GM21576 (cell line): Measurements from ENCODE around the gene FILIP1.

Source experiments
- ATAC-seq: cut with Tn5 transposase; IDR thresholded peaks from one replicate; pipeline ENCODE4 v1.9.1; 2021; ENCODE audit warnings: mild to moderate bottlenecking, moderate library complexity; ENCODE audit not compliant: unreplicated experiment

The FILIP1 gene, protein sequence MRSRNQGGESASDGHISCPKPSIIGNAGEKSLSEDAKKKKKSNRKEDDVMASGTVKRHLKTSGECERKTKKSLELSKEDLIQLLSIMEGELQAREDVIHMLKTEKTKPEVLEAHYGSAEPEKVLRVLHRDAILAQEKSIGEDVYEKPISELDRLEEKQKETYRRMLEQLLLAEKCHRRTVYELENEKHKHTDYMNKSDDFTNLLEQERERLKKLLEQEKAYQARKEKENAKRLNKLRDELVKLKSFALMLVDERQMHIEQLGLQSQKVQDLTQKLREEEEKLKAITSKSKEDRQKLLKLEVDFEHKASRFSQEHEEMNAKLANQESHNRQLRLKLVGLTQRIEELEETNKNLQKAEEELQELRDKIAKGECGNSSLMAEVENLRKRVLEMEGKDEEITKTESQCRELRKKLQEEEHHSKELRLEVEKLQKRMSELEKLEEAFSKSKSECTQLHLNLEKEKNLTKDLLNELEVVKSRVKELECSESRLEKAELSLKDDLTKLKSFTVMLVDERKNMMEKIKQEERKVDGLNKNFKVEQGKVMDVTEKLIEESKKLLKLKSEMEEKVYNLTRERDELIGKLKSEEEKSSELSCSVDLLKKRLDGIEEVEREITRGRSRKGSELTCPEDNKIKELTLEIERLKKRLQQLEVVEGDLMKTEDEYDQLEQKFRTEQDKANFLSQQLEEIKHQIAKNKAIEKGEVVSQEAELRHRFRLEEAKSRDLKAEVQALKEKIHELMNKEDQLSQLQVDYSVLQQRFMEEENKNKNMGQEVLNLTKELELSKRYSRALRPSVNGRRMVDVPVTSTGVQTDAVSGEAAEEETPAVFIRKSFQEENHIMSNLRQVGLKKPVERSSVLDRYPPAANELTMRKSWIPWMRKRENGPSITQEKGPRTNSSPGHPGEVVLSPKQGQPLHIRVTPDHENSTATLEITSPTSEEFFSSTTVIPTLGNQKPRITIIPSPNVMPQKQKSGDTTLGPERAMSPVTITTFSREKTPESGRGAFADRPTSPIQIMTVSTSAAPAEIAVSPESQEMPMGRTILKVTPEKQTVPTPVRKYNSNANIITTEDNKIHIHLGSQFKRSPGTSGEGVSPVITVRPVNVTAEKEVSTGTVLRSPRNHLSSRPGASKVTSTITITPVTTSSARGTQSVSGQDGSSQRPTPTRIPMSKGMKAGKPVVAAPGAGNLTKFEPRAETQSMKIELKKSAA (N-terminal part only)

DNA sequence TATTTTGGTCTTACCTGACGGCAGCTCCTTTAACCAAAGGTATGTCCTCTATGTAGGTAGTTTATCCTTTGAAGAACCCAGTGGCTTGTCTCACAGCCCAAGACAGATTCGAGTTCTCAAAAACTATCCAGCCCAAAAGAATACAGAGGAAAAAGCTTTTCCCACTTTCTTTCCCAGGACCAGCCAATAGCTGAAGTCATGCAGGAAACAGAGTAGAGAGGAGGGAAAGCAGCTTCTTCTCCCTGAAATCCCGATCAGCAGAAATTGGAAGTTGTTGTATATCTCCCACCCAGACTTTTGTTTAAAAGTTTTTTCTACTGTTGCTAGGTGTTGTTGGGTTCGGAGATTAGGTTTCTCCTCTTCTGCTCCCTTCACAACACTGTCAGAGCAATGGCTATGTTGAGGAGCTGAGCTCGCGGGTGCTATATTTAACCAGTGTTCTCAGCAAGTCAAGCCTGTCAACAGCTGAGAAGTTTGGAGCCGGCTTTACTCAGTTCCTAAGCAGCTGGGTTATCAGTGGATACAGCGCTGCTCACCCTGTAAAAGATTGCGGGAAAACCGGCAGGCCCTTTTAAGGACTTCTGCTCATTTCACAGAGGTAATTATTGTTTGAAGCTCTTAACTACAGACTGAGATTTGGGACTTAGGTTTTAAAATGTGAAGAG lies at the start of gene FILIP1:
Gene FILIP1, minus strand, starts transcription at position 401 of the 665 bp plus-strand sequence. CDS start 78,828 bp downstream, outside the sequence.
- ATAC-seq, result no peak

DNA sequence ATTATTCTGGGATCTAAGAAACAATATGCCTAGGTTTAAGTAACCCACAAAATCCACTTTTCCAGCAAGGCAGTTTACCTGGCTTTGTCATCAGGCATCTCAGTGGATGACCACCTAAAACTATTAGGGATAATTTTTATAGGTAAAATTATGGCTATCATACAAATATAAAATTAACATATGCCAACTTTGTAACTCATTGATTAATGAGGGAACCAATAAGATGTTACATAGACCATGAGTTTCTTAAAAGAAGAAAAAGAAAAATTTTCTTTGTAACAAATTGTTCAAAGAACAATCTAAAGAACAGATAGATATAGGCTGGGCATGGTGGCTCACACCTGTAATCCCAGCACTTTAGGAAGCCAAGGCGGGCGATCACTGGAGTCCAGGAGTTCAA lies 49.7 kb upstream of the FILIP1 start:
- no peak for ATAC-seq

DNA sequence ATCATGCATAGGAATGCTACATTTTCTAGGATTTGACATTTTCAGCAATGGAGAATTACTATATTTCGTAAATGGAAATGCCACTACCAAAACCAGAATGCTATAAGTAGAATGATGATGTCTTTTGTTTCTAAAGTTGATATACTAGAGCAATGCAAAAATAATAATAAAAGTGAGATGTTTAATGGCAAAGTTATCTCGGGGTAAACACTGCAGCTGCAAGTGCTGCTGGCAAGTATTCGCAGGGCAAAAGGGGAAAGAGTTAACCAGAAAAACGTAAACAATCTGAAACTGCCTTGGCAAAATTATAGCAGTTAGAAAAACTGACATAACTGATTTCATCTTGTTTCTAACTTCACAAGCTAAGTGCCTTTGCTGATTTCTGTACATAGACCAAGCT lies 45.5 kb upstream of the FILIP1 start:
- no peak for ATAC-seq

DNA sequence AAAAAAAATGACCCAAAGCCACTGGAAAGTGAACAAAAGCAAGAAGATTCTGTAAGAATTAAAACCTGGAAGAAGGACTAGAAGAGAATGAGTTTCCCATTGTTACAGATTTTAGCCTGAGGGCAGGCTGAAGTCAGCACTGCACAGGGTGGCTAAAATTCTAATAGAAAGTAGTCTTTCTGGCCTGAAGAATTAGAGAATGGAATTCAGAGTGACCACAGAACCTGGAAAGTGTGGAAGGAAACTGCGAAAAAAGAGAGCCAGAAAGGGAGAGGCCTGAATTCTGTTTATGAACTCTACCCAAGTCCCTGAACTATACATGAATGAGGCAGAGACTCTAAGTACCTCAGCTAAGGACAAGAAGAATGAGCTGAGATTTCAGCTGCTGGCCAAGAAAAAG lies 38.9 kb upstream of the FILIP1 start:
- no peak for ATAC-seq

DNA sequence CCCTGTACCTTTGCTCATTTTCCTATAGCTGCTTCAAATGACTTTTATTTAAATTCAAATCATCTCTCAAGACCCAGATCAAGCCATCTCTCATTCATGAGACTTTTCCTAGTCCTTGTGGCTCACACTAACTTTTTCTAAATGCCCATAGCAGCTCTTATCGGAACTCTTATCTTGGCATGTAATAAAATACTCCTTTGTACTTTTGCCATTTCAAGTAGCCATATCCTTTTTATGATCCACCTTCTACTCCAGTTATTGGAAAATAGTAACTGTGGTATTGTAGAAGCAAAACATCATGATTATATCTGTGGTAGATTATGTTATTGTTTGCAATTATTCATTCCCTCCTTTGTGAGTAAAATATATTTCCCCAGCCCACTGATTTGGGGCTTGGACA lies 37.6 kb upstream of the FILIP1 start:
- no peak for ATAC-seq

DNA sequence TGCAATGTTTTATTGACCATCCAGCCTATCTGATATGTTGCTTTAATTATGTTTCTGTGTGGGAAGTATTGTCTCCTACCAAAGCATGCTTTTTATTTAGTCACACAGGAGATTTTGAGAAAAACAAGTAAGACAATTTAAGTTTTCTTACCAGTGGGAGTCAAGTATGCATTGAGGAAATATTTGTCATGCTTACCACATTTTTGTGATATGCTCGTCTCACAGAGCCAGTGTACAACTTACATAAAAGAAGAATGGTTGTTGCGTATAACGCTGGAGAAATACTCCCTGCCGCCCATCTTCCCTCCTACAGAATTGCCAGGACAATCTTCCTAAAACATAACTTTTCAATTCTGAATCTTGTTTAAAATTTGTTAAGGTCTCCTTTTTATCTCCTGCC lies 37.1 kb upstream of the FILIP1 start:
- ATAC-seq, result no peak

DNA sequence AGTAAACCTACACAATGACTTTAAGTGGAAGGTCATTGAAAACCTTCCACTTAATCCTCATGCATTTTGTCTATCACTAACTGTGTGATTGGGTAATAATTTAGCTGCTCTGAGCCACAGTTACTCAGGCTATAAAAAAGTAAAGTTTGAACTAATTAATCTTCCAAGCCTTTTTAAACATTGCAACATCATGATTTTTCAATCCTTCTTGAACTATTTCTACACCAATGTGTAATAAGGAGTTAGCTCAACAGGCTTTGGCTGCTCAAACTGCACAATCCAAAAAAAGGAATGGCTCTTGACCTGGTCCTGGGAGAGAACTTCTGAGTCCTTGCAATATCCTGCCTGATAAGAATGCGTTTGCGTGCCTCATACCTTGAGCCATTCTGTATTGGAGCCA lies 34.8 kb upstream of the FILIP1 start:
- no peak for ATAC-seq

DNA sequence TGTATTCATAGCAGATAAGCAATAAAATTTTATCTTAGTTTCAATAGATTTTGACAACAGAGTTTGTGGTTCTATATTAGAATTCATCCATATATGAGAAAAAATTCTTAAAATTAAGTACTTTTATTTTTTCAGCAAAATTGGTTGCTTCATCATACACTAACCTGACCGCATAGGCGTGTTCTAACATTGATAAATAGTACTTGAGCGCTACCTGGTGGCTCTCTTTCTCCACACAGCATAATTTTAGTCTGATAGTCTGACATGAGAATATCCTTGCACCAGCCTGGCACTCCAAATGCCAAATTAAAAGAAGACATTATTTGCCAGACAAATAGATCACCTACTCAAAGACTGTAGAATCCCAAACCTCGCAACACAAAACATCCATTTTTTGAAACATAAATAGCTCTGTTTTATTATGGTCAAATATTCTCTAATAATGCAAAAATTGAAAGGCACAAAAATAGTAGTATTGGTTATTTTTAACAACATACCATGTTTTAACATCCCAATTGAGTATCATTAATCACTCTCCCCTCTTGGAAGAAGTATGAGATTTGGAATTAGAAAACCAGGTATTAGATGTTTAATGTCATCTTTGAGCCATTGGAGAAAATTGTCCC lies 33.0 kb upstream of the FILIP1 start:
- ATAC-seq, result peak; percentile 72

DNA sequence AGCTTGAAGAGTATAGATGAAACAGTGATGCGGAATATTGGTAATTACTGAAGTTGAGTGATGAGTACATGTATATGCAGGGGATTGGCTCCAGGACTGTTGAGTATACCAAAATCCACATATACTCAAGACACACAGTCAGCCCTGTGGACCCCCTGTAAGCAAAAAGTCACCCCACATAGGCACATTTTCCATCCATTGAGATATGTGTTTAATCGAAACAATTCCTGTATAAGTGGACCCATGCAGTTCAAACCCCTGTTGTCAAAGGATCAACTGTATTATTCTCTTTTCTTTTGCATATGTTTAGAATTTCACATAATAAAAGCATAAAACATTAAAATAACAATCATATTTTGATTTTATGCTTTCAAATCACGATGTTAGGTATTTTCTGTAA lies 32.1 kb upstream of the FILIP1 start:
- no peak for ATAC-seq

DNA sequence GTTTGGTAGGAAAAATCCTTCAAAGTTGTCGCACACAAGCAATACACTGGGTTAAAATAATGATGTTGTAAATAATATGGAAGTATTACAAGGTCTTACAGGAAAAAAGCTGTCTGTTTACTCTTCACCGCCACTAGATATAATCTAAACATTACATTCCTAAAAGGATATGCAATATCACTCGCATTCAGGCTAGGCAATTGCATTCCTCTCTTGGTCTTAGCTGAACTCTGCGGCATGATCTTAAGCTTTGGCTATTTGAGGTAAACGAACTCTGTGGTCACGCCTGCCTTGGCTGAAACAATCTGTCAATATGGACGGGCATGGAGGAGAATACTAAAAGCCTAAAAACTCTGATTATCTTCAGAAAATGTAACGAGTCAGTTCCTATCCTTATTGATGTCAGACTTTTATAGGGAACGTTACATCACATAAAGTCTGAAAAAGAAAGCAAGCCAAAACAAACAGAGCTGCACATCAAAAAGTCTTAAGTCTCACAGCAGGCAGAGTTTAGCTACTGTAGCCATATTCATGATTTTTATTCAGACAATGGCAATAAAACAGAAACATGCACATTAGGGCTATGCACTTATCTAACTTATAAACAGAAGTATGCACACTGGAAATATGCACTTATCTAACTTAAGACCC lies 30.8 kb upstream of the FILIP1 start:
- no peak for ATAC-seq

DNA sequence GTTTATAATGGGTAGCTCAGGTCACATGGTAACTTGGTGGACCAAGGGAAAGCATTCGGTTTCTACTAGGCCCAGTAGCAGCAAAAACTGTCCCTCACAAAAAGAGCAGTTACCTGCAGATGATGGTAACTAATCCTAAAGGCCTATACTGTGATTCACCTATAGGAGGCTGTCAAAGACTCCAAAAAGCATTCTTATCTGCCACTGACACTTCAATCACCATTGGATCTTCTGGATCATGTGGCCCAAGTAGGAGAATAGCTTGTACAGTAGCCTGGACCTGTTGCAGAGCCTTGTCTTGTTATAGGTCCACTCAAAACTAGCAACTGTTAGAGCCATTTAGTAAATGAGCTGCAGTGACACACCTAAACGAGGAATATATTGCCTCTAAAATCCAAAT lies 23.2 kb upstream of the FILIP1 start:
- no peak for ATAC-seq

DNA sequence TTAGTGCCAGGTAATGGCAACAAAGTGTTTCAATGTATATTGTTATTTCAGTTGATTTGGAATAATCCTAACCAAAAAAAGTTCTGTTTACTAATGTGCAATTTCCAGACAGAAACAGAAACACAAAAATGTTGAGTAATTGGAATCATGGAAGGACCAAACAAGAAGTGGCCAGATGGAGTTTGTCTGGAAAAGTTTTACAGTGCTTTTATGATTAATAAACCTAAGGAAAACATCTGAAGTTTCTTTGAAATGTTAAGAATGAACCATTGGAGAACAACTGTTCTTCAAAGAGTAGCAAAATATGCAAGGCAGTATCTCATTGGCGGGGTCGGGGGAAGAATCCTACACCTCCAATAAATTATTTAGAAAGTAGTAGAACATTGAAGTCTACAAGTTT lies 19.0 kb upstream of the FILIP1 start:
- no peak for ATAC-seq

DNA sequence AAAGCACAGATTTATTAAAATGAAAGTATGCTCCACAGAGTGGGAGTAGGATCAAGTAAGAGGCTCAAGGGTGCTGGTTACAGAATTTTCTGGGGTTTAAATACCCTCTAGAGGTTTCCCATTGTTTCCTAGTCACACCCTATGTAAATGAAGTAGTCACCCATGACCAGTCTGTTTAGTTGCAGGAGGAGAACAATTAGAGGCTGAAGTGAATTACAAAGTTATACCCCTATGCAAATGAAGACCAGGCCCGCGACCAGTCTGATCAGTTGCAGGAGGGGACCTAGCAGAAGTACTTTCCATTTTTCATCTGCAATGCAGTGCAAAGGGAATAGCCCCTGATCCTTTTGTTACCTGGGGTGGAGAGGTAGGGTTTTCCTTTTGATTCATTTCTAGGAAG lies 11.8 kb upstream of the FILIP1 start:
- ATAC-seq, result no peak

DNA sequence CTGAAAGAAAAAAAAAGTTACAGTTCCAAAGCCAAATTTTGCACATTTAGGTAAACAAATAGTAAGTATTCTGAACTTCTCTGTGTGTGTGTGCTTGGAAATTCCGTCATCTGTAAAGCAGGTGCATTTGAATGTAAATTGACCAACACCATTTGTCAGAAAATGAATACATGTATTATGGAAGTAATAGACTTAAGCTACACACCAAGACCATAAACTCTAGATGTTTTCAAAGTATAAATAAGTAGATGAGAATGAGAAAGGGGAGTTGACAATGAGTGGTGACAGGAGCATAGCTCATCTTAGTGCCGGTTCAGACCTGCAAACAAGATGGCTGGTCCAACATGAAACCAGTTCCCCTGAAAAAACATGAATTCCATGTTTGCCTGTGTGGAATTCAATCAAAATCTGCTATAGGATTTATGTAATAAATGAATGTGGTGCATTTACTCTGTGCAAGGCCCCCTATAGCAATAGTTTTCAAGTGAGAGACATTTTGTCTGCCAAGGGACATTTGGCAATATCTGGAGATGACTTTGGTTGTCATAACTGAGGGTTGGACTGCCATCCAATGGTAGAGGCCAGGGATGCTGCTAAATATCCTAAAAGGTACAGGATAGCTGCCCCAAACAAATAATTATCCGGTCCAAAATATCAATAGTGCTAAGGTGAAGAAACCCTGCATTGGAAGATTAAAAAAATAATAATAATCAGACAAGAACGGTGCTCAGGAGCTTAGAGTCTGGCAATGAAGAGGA lies 11.0 kb upstream of the FILIP1 start:
- ATAC-seq, result no peak

DNA sequence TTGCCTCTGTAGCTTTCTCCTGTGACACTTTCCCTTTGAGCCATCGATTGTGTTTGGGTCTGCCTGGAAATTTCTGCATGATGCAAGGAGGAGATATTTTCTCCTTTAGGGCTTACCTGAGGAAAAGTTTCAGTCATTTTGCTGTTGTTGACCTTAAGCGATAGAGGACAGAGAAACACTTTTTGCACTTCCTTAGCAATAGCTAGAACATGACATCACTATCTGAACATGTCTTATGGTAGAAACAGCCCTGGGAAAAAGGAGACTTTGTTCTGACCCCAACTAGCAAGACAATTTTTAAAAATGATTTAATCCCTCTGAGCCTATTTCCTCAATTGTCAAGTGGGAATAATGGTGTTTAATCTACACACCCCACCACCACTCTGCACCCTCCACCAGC lies 9.7 kb upstream of the FILIP1 start:
- ATAC-seq, result no peak

DNA sequence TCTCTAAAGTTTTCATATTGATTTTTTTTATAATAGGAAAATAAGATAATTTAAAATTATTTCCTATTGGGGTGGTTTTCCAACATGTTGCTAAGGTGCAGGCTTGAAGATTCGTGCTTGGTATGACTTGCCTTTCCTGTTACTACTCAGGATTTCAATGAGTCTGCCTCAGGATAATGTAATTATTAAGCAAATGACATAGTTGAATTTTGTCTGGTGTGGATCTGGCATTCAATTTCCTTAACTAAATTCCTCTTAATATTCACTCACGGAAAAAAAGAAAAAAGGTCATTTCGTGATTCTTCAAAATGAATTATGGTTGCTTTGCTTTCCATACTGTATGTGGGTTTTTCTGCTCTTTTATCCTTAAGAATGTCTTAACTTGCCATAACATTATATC lies 9.3 kb upstream of the FILIP1 start:
- ATAC-seq, result no peak

DNA sequence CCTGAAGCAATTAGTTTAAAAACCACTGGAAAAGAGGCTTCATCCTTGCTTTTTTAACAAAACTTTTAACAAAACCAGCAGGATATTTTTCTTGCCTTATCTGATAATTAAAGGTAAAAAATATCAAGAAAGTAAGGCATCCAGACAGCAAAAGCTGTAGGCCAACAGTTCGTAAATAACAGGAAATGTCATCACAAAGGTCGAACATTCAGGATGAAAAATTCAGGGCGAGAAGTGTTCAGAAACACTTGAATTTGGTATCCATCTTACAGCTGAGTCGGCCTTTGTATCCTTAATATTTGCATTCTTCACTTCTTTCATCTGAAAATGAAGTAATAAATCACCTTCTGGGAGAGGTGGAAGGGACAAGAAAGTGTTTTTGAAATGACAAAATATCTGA lies 8.2 kb upstream of the FILIP1 start:
- ATAC-seq, result no peak

DNA sequence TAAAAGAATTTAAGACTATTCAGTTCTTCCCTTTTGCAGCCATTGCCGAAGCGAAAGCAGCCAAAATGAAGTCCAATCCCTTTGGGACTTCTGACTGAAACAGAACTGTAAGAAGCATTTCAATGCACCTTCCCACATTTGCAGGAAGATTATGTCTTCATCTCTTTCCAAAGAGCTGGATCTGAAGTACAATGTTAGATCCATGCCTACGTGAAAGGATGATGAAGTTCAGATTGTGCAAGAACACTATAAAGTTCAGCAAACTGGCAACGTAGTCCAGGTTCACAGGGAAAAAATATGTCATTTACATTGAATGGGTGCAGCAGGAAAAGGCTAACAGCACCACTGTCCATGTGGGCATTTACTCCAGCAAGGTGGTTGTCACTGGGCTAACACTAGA lies 6.0 kb upstream of the FILIP1 start:
- ATAC-seq, result no peak

DNA sequence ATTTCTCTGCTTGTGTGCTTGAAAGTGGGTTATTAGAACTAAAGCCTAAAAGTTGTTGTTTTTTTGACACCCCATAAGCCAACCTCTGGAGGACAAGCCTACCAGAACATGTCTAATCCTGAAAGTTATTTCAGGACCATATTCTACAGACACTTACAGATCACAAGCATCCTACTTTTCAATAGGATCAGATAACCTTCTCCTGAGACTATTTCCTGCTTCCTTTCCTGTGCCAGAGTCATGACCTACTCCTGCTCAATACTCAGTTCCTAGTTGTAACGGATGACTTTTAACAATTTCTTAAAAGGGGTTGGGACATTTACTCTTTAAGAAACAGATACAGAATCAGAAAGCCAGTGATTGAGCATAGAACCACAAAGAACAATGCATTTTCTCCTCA lies 5.3 kb upstream of the FILIP1 start:
- ATAC-seq, result no peak
